ENCODE results near the gene OARD1.

DNA sequence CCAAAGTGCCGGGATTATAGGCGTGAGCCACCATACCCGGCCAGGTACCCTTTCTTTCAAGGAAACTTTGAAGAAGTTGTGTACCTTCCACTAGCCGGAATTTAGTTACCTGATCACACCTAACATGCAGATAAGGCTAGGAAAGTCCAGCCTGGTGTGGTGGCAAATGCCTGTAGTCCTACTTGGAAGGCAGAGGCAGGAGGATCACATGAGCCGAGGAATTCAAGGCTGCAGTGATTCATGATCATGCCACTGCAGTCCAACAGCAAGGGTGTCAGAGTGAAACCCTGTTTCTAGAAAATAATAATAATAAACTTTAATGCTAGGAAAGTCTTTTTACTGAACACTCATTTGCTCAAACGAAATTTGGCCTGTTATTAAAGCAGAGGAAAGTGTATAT lies 21.6 kb upstream of the OARD1 start:
- TF ChIP-seq POLR2A (IDR thresholded peaks at IDR 0.05; ENCODE audit: low read depth, low read length) (no peak), POLR2AphosphoS5 (IDR thresholded peaks at IDR 0.05; ENCODE audit: low read depth, low read length) (no peak), PAX5 (IDR thresholded peaks at IDR 0.05; ENCODE audit: insufficient read depth, low read length, severe bottlenecking) (no peak), TAF1 (IDR thresholded peaks at IDR 0.05; ENCODE audit: low read depth, low read length) (no peak)
